Stimulated activated CD4-positive, alpha-beta T cell treated with anti-CD3 and anti-CD28 coated beads, Interleukin-15, amount 100 ng/mL, for 48 hours (primary cell): Measurements from ENCODE around the gene MAP2K1.
"Not testable (repeated sequence)": the region's sequence is repeated elsewhere in the genome, so short reads cannot be mapped to it uniquely, and the experiment has no call there.

Experiments used
- DNase-seq, 2 donors: peaks; one replicate each; pipeline ENCODE4 v3.0.0-alpha.2; 2020; ENCODE audit warnings: low read depth in 2 of 2

Gene MAP2K1

DNA sequence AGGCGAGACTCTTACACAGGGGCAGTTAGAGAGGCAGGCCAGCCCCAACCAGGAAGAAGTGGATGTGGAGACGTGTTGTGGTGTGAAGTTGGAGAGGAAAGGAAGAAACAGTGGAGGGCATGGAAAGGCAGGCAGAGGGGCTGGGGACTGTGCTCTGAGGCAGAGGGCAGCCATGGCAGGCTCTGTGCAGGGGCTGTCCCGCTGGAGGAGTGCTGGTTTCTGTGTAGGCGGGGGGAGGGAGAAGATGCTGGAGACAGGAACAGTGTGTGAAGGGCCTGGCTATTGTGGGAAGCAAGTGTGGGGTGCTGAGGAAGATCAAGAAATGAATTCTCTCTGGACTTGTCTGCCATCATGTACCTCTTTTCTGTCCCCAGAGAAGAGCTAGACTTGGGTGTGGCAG, 89.8 kb downstream of the MAP2K1 start:
- no peak for DNase-seq

GRCh38 chr15:66477011-66477410, 90.3 kb downstream of the MAP2K1 start:
- DNase-seq, result no peak

DNA sequence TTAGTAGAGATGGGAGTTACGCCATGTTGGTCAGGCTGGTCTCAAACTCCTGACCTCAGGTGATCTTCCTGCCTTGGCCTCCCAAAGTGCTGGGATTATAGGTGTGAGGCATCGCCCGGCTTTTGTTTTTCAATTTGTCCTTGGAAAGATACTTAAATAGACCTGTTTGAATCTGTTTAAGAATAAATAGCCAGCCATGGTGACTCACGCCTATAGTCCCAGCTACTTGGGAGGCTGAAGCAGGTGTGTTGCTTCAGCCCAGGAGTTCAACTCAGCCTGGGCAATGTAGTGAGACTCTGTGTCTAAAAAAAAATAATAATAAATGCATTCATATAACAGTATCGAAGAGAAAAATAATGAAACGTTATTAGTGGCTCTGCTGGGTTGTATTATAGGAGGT, 93.6 kb downstream of the MAP2K1 start:
- DNase-seq, result no peak

DNA sequence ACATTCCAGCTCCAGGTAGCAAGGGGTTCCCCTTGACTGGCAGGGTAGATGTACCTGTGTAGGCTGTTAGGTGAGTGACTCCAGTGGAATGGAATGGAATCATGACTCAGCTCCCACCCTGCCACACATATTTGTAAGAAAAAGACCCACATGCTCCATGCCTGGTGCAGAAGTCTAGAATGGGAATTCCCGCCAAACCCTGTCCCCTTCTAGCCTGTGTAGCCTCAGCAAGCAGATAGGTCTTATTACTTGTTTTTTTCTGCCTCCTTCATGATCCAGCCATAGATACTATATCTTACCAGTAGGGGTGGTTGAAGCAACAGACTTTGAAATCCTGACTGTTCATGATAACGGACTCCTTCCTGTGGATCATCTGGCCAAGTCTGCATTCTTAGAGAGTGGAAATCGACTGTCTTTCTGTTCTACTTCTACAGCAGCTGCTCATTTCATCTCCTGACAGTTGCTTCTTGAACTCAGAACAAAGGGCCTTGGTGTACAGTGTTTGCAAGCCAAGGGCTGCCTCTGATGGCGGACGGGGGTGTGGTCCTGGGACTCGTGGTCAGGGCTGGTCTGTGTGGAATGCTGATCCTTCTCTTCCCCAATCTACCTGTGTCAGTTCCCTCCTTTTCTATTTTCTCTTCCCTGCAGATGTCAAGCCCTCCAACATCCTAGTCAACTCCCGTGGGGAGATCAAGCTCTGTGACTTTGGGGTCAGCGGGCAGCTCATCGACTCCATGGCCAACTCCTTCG, 94.6 kb downstream of the MAP2K1 start:
- DNase-seq, result no peak

GRCh38 chr15:66482539-66482938, 95.8 kb downstream of the MAP2K1 start:
- no peak for DNase-seq

DNA sequence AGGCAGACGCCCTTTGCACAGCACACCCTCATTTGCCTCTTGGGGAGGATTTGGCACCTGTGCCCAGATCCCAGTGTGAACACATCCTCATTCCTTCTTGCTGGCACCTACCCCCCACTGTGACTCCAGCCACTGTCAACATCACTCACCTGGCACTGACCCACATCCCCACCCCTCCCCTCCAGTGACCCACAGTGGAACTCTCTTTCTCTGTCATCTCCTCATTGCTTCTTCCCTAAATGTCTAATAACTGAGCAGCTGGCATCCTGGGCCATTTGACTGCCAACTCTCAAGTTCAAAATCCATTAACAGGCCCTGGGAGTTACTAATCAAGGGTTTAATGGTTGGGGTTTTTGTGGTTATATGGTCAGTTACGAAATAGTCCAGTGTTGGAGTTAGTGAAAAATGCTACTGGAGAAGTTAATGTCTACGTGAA, 96.4 kb downstream of the MAP2K1 start:
- no peak for DNase-seq

- no peak for DNase-seq
Measured at GRCh38 chr15:66484539-66485112, 97.9 kb downstream of the MAP2K1 start.

DNA sequence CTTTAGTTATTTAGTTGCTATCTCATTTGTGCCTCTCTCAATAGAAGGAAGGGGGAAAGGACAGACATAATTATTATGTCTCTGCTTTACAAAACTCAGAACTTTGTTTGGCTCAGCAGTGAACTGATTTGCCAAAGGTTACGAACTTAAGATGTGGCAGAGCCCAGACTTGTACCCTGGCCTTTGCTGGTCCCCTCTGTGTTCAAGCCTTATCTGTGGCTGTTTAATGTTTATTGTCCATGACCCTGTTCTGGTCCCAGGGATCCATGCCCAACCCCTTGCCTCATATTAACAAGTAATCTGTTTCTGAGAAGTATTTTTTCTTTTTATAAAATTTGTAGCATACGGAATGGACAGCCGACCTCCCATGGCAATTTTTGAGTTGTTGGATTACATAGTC, 100.2 kb downstream of the MAP2K1 start:
- no peak for DNase-seq

GRCh38 chr15:66488525-66488924, 101.8 kb downstream of the MAP2K1 start:
- no peak for DNase-seq

- no peak for DNase-seq
Measured at GRCh38 chr15:66489179-66489791, 102.6 kb downstream of the MAP2K1 start.

DNA sequence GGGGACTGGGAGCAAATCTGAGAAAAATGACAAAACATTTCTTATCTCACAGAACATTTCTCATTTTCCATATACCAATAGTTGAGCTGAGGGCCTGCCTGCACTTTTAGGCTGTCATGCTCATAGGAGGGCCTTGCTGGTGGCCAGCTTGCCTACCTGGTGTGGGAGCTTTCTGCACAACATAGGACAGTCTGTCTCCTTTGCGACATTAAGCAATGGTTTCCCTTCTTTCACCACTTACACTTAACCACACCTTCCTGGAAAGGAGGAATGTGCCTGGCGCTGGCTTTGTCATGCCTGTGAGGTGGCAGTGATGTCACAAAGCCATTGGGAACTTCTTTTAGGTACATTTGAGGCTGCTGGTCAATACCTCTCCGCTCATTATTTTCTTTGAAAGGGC, 105.1 kb downstream of the MAP2K1 start:
- DNase-seq, result no peak

DNA sequence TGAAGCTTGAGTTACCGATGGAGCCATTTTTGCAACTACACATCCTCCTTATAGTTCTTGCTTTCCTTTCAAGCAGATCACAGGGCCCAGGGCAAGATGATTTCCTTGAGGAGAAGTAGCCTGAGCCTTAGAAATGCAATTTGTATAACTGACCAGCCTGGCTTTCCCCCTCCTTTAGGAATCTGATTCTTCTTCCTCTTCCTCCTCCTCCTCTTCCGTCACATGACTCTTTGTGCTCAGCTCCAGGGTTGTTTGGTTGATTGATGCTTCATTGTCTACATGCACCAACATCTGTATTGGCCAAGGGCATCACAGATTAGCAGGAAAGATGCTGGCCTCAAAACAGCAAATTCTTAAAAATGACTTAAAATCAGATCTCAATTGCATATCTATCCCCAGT, 107.5 kb downstream of the MAP2K1 start:
- DNase-seq, result no peak

DNA sequence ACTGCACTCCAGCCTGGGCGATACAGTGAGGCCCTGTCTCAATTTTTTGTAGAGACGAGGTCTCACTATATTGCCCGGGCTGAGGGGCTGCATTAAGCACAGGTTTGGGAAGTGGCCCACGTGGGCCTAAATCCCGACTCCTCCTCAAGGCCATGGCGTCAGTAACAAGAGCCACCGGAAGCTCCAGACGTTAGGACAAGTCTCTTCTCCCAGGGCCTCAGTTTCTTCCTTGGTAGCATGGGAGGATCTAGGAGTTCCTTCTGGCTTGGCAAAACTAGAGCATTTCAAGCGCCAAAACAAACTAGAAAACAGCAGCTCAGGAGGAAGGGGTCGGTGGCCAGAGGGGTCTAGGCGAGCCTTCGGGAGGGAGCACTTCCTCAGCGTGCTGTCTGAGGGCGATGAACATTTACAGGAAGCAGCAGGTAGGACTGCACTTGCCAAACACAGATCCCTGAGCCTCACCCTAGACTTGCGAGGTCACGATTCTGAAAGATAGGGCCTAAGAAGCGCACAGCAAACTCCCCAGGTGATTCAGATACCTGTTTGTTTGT, 110.3 kb downstream of the MAP2K1 start:
- peak in 1 of 2 donors; percentile 7 for DNase-seq

GRCh38 chr15:66497502-66498455, 111.1 kb downstream of the MAP2K1 start, which contains the start of gene SNAPC5:
TSS of gene SNAPC5 (minus strand) at chr15:66497762. CDS start at chr15:66497731, 31 bp downstream.
- peak; percentile 94 to 99 for DNase-seq

DNA sequence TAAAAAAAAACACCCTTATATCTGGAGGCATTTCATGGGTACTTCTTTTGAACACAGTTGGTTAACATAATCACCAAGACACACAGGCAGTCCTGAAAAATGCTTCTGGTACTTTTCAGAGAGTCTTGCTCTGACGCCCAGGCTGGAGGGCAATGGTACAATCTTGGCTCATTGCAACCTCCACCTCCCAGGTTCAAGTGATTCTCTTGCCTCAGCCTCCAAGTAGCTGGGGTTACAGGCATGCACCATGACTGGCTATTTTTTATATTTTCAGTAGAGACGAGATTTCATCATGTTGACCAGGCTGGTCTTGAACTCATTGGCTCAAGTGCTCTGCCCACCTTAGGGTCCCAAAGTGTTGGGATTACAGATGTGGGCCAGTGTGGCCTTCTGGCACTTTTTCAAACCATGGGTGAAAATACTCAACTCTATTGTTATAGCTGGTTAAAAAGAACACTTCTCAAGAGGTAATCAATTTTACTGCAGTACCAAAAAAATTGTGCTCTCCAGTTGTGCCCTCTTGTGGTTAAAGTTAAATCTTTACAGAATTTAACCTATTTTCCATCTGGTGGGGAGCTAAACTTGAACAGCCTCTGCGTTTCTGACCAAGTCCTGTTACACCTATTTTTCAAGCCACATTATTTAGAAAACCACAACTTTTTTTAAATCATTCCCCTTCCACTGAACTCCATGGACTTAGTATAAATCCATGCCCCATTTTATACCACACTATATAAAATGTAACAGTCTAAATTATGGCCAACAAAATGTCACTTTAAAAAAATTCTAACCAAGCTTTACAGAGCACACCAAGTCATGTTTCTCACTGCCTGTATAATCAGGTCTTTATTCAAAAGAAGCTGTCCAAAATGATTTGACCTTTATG, 112.0 kb downstream of the MAP2K1 start:
- no peak for DNase-seq

GRCh38 chr15:66500346-66500745, 113.6 kb downstream of the MAP2K1 start:
- DNase-seq, result not testable (repeated sequence)

DNA sequence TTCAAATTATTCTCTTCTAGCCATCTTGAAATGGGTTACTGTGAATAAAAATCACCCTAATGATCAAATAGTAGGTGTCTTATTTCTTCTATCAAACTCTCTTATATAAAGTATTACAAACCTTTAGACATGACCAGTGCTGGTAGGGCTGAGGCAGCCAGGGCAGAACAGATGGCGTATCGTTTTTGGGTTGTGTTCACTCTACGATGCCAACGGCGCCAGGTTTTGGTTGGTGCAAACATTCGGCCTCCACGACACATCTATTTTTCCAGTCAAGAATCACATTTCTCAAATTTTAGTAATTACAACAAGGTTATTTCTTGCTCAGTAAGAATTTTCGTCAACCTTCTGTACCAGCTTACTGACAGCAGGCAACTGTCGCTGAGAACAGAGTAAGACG, 115.8 kb downstream of the MAP2K1 start:
- DNase-seq, result no peak

DNA sequence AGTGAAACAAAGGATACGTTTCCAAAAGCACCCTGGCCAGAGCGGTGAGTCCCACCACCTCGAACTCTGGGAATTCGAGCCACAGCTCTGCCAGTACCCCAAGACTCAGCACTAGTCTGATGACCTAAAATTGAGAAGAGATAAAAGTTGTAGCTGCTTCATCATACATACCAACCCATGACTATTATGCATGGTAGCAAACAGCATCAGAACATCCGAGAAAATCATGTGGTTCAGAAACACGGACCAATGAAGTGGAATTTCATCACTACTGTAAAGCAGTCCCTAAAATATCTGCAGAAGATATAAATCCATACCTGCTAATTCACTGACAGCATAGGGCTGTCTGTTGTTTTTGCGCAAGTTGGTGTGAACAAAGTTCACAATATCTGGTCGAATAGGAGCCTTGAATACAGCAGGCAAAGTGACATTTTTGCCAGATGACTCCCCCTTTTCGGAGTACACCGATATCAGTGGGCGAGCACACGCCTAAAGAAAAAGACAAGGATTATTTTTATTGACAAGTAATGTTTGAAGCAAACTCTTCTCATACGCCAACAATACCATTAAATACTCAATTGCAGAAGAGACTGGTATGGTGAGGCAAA, 116.4 kb downstream of the MAP2K1 start:
- DNase-seq, result not testable (repeated sequence)

DNA sequence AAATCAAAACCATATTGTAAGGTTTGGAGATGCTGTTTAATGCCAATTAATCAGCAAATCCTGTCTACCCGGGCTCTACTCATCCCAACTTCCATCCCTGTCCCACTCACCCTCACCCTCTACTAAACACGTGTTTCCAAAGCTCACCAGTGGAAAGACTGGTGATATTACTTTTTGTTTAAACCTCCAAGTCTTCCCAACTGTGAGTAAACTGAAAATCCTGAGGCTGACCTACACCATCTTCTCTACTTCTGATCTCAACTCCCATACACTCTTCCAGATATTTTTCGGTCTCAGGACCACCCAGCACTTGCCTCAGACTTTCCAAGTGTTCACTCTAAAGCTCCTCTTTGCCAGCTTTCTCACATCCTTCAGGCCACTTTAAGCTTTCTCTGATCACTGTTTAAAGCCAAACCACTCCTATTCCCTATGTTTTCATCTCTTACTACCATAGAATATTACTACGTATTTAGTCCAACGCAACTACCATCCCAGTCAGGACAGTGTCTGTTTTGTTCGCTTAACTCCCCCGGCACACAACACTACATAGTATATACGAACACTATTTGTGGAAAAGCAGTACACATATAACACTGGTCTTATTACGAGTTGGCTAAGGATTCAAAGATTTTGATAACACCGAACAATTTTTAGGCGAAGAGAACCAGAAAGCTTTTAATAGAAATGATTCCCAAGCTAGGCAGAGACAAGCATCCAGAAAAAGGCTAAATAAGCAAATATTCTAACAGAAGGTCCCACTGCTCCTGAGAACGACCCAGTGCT, 117.3 kb downstream of the MAP2K1 start:
- DNase-seq, result no peak
